HFFc6 (cell line): ENCODE measurements around the gene ENTREP1. TPM values are rescaled to one million over a fixed set of nuclear protein-coding genes. Genes with fewer than 3 reads are reported as not detected.

Source experiments
- DNase-seq: peaks from one replicate; pipeline ENCODE4 v3.0.0-alpha.2; 2018
- H3K27ac Mint-ChIP-seq: 2 replicates; pipeline ENCODE4 v1.8.0; 2020; ENCODE audit warnings: mild to moderate bottlenecking, mixed read lengths
- H3K27me3 Mint-ChIP-seq: 2 replicates; pipeline ENCODE4 v1.8.0; 2021; ENCODE audit warnings: mild to moderate bottlenecking, moderate library complexity, mixed read lengths; ENCODE audit not compliant: insufficient read depth
- H3K36me3 Mint-ChIP-seq: 2 replicates; pipeline ENCODE4 v1.8.0; 2021; ENCODE audit warnings: low read depth, mixed read lengths
- H3K4me1 Mint-ChIP-seq: 2 replicates; pipeline ENCODE4 v1.8.0; 2020; ENCODE audit warnings: low read depth, mixed read lengths
- H3K4me3 Mint-ChIP-seq: 2 replicates; pipeline ENCODE4 v1.8.0; 2020; ENCODE audit warnings: mild to moderate bottlenecking, moderate library complexity, mixed read lengths
- H3K9me3 Mint-ChIP-seq: 2 replicates; pipeline ENCODE4 v1.8.0; 2020; ENCODE audit warnings: mild to moderate bottlenecking, mixed read lengths
- long read RNA-seq: library from polyadenylated mRNA; unstranded; transcript quantifications from one replicate; pipeline ENCODE4 v2.0.0, GENCODE V29; 2019
- total RNA-seq, 6 experiments: library from RNA; stranded (reverse); fragmentation: NEBNext Ultra II Directional; extraction: Animal tissue kit (Norgen Biotek cat#: 25700); gene quantifications; 2 replicates in 1 of 6; 3 replicates in 5 of 6; pipeline ENCODE4 v1.2.3, GENCODE V29; 2021
- TF ChIP-seq, protein P1 (sequence below): fragments of 200-600 bp; sonication (generic); IDR thresholded peaks from 2 replicates; pipeline ENCODE4 v1.5.0; 2021; ENCODE audit warnings: antibody characterized with exemption, mild to moderate bottlenecking

Gene ENTREP1, protein sequence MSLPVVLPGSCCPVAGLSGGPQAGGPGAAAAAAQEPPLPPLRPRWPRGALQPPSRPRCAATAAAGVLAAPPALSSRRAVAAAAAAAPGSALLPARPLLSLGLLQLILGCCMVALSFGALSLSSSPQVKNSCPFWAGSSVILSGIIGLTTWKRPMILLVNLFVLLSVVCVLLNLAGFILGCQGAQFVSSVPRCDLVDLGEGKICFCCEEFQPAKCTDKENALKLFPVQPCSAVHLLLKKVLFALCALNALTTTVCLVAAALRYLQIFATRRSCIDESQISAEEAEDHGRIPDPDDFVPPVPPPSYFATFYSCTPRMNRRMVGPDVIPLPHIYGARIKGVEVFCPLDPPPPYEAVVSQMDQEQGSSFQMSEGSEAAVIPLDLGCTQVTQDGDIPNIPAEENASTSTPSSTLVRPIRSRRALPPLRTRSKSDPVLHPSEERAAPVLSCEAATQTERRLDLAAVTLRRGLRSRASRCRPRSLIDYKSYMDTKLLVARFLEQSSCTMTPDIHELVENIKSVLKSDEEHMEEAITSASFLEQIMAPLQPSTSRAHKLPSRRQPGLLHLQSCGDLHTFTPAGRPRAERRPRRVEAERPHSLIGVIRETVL
- total RNA-seq, result under 1 TPM in 1 of 6 experiments, not detected in 5; 0.09 TPM
- long read RNA-seq, result 0 reads

DNA sequence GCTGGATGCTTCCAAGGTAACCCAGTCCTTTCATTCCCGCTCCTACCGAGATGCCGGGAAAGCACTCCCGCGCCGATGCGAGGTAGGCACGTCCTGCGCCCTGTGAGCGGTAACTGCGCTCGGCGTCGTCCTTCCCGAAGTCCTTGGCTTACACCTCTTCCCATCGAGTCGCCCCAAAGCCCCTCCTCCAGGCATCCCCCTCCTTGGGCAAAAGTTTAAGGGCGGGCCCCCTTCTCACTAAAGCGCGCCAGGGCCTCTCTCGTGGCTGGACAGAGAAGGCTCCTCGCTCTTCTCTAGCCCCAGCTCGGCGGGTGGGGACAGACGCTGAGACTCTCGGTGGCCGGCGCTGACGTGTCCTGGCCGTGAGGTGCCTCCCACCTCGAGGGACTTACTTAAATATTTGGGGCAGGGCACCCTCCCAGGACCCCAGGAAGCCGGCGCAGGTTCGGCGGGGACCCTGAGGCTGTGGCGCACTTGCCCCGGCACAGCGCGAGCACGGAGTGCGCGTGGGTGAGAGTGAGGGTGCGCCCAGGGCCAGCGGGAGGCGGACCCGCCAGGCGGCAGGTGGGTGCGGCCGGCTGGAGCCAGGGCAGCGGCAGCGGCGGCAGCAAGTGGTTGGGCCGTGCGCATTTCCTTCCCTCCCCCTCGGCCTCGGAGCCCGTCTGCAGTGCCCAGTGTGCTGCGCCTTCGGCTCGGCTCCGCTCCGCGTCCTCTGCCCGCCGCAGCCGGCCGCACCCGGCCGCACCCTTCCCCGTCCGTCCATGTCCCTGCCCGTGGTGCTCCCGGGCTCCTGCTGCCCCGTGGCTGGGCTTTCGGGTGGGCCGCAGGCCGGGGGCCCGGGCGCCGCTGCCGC lies at the start of gene ENTREP1:
Gene ENTREP1, plus strand, starts transcription at position 667 of the 853 bp plus-strand sequence. Its CDS starts 95 bp downstream, at position 762.
- TF ChIP-seq, protein P1, sequence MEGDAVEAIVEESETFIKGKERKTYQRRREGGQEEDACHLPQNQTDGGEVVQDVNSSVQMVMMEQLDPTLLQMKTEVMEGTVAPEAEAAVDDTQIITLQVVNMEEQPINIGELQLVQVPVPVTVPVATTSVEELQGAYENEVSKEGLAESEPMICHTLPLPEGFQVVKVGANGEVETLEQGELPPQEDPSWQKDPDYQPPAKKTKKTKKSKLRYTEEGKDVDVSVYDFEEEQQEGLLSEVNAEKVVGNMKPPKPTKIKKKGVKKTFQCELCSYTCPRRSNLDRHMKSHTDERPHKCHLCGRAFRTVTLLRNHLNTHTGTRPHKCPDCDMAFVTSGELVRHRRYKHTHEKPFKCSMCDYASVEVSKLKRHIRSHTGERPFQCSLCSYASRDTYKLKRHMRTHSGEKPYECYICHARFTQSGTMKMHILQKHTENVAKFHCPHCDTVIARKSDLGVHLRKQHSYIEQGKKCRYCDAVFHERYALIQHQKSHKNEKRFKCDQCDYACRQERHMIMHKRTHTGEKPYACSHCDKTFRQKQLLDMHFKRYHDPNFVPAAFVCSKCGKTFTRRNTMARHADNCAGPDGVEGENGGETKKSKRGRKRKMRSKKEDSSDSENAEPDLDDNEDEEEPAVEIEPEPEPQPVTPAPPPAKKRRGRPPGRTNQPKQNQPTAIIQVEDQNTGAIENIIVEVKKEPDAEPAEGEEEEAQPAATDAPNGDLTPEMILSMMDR, result no peak
- no peak for DNase-seq
- no peak within 1 kb of the TSS for H3K27ac Mint-ChIP-seq

DNA sequence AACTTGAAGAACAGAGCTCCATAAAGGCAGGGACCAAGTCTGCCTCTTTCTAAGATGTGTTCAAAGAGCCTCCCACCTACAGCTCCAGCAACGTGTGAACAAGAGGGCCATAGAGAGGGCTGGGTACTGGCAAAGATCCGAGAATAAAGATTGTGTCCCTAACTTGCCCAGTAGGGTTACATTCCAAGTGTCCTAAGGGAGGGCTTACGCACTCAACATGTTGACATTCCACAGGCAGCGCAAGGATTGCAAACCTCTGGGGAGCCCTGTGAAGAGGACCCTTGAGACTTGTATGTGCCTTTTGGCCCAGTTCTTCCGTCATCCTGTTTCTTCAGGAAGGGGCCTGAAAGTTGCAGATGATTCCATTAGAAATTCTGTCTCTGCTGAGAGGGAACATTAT lies 48.2 kb upstream of the ENTREP1 start:
- Mint-ChIP-seq H3K9me3 (no peaks in the 10 kb centered on the region), H3K4me1 (no peaks in the 10 kb centered on the region), H3K27me3 (peaks cover 20% of the 10 kb centered on the region), H3K36me3 (no peaks in the 10 kb centered on the region), H3K4me3 (no peak overlapping the region), H3K27ac (no peak overlapping the region)
- DNase-seq, result no peak
- TF ChIP-seq, protein P1, result no peak

More for the DNA sequence above, at the start of gene ENTREP1:
- no peaks in the 10 kb centered on the region for H3K36me3 Mint-ChIP-seq
- H3K4me3 Mint-ChIP-seq, result peak within 1 kb of the TSS; percentile 57
- H3K4me1 Mint-ChIP-seq, result no peaks in the 10 kb centered on the region
- H3K9me3 Mint-ChIP-seq, result no peaks in the 10 kb centered on the region
- peaks cover 36% of the 10 kb centered on the region for H3K27me3 Mint-ChIP-seq

DNA sequence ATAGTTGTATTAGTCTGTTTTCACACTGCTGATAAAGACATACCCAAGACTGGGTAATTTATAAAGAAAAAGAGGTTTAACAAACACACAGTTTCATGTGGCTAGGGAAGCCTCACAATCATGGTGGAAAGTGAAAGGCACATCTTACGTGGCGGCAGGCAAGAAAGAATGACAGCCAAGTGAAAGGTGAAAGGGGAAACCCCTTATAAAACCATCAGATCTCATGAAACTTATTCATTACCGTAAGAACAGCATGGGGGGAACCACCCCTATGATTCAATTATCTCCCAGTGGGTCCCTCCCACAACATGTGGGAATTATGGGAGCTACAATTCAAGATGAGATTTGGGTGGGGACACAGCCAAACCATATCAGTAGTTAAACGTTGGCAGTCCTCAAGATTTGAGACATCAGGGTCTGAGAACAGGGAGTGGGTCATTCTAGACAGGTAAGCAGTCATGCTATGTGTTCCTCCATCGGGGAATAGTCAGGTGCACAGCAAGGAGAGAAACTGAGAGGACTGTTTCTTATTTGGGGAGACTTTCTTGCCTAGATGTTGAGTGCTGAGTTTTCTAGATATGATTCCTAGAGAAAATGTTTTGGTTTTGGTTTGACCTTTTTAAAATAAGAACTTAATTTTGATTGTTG lies 45.8 kb upstream of the ENTREP1 start:
- no peaks in the 10 kb centered on the region for H3K9me3 Mint-ChIP-seq
- H3K4me3 Mint-ChIP-seq, result no peak overlapping the region
- H3K27ac Mint-ChIP-seq, result no peak overlapping the region
- no peak for DNase-seq
- H3K36me3 Mint-ChIP-seq, result no peaks in the 10 kb centered on the region
- no peaks in the 10 kb centered on the region for H3K4me1 Mint-ChIP-seq
- TF ChIP-seq, protein P1, result no peak
- H3K27me3 Mint-ChIP-seq, result peaks cover 9% of the 10 kb centered on the region

DNA sequence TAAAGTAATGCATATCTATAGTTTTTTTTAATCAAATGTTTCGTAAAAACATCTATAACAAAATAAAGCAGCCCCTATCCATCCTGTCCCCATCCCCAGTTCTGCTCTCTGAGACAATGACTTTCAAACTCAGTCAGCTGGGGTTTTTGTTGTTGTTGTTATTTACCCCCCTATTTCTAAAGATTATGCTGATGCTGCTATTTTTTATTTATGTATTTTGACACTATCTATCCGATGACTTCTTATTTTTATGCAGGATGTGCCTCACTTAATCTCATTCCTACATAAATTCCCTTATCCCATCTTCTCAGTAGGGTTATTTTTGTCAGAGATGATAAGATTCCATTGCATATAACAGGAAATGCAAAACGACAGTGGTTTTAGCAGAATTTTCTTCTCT lies 45.3 kb upstream of the ENTREP1 start:
- DNase-seq, result no peak
- peaks cover 1% of the 10 kb centered on the region for H3K9me3 Mint-ChIP-seq
- H3K36me3 Mint-ChIP-seq, result peaks cover 1% of the 10 kb centered on the region
- H3K27ac Mint-ChIP-seq, result no peak overlapping the region
- no peaks in the 10 kb centered on the region for H3K4me1 Mint-ChIP-seq
- H3K27me3 Mint-ChIP-seq, result peaks cover 10% of the 10 kb centered on the region
- TF ChIP-seq, protein P1, result no peak
- H3K4me3 Mint-ChIP-seq, result no peak overlapping the region

DNA sequence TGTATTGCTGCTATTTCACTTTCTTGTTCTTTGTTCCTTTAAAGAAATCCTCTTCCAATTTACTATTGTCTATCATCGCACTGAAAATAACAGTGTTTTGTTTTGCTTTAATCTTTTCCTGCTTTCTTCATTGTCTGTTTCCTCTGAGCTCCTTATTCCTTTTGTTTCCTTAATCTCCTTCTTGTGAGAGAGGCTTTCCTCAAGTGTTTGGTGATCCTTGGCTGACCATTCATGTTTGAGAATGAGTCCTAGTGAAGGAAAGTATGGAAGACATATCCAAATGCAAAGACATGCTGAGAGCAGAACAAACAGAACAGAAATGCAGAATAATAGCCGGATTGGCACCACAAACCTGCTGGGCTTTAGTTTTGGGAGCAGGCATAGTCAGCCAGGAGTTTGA lies 42.0 kb upstream of the ENTREP1 start:
- peaks cover 7% of the 10 kb centered on the region for H3K9me3 Mint-ChIP-seq
- H3K4me1 Mint-ChIP-seq, result no peaks in the 10 kb centered on the region
- H3K27ac Mint-ChIP-seq, result no peak overlapping the region
- no peak for DNase-seq
- H3K4me3 Mint-ChIP-seq, result no peak overlapping the region
- peaks cover 8% of the 10 kb centered on the region for H3K36me3 Mint-ChIP-seq
- peaks cover 15% of the 10 kb centered on the region for H3K27me3 Mint-ChIP-seq
- TF ChIP-seq, protein P1, result no peak
